ENCODE measurements around the gene OPRD1.

Gene OPRD1

GRCh38 chr1:28811369-28811765, 603 bp upstream of the OPRD1 start:
- Histone ChIP-seq H2AFZ (ENCODE audit: low read depth) (no peak overlapping the region), H3K9ac (no peak overlapping the region), H3K4me1 (ENCODE audit: low read depth, poor library complexity, severe bottlenecking) (no peaks in the 10 kb centered on the region), H3K4me3 (IDR thresholded peaks at IDR 0.05; ENCODE audit: insufficient read depth, low read depth, low read length) (no peak overlapping the region), H3K27me3 (ENCODE audit: insufficient read depth, low read depth) (peaks cover 13% of the 10 kb centered on the region; the same call in 1 of the 2 replicates), H3K4me2 (no peak overlapping the region), H3K79me2 (ENCODE audit: insufficient read depth, low read depth) (no peaks in the 10 kb centered on the region), H3K27ac (no peak overlapping the region), H3K36me3 (ENCODE audit: insufficient read depth) (no peaks in the 10 kb centered on the region), H4K20me1 (ENCODE audit: insufficient read depth) (no peaks in the 10 kb centered on the region)
- TF ChIP-seq, protein P1, sequence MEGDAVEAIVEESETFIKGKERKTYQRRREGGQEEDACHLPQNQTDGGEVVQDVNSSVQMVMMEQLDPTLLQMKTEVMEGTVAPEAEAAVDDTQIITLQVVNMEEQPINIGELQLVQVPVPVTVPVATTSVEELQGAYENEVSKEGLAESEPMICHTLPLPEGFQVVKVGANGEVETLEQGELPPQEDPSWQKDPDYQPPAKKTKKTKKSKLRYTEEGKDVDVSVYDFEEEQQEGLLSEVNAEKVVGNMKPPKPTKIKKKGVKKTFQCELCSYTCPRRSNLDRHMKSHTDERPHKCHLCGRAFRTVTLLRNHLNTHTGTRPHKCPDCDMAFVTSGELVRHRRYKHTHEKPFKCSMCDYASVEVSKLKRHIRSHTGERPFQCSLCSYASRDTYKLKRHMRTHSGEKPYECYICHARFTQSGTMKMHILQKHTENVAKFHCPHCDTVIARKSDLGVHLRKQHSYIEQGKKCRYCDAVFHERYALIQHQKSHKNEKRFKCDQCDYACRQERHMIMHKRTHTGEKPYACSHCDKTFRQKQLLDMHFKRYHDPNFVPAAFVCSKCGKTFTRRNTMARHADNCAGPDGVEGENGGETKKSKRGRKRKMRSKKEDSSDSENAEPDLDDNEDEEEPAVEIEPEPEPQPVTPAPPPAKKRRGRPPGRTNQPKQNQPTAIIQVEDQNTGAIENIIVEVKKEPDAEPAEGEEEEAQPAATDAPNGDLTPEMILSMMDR (conservative IDR thresholded peaks at IDR 0.05; ENCODE audit: low read depth, low read length) = no peak

DNA sequence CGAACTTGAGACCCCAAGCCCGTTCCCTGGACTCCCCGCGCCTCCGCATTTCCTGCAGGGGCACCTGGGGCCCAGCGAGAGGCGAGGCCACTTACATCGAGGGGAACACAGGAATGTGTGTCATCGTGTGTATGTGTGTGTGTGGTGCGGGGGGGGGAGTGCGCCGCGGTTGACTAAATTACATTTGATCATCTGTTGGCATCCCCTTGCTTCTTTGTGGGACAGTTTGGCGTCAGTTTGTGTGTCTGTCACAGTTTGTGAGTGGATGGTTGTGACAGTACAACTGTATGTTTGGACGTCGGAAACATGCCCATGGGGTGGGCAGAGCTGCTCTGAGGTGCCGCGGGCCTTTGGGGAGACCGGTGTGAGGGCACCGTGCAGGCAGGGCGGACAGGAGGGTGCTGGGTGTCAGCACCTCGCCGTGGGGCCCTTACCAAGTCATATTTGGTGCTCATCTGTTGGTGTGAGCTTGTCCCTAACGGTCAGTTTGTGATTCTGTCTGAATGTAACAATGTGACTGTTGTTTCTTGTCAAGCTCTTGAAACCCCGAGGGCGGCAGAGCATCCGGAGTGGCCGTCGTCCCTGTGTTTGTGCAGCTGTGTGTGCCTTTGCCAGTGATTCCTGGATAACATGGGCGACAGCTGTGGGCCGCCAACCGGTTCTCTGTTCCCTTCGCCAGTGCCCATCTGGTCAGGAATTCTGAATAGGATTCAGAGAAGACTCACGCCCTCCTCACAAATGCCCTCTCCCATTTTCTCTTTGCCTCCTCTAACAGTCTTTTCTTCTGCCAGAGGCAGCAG, 899 bp downstream of the OPRD1 start:
- Histone ChIP-seq H3K27me3 (ENCODE audit: insufficient read depth, low read depth) (peaks cover 13% of the 10 kb centered on the region; the same call in 1 of the 2 replicates), H3K4me2 (no peak overlapping the region), H3K27ac (no peak overlapping the region), H2AFZ (ENCODE audit: low read depth) (no peak overlapping the region), H4K20me1 (ENCODE audit: insufficient read depth) (no peaks in the 10 kb centered on the region), H3K79me2 (ENCODE audit: insufficient read depth, low read depth) (no peaks in the 10 kb centered on the region), H3K4me1 (ENCODE audit: low read depth, poor library complexity, severe bottlenecking) (no peaks in the 10 kb centered on the region), H3K9ac (no peak overlapping the region), H3K4me3 (IDR thresholded peaks at IDR 0.05; ENCODE audit: insufficient read depth, low read depth, low read length) (no peak overlapping the region), H3K36me3 (ENCODE audit: insufficient read depth) (no peaks in the 10 kb centered on the region)
- TF ChIP-seq, protein P1 (conservative IDR thresholded peaks at IDR 0.05; ENCODE audit: low read depth, low read length) = no peak

GRCh38 chr1:28813931-28814465, 2.0 kb downstream of the OPRD1 start:
- Histone ChIP-seq H3K4me2 (no peak overlapping the region), H3K36me3 (ENCODE audit: insufficient read depth) (no peaks in the 10 kb centered on the region), H4K20me1 (ENCODE audit: insufficient read depth) (no peaks in the 10 kb centered on the region), H2AFZ (ENCODE audit: low read depth) (no peak overlapping the region), H3K4me3 (IDR thresholded peaks at IDR 0.05; ENCODE audit: insufficient read depth, low read depth, low read length) (no peak overlapping the region), H3K4me1 (ENCODE audit: low read depth, poor library complexity, severe bottlenecking) (no peaks in the 10 kb centered on the region), H3K27me3 (ENCODE audit: insufficient read depth, low read depth) (peaks cover 13% of the 10 kb centered on the region; the same call in 1 of the 2 replicates), H3K79me2 (ENCODE audit: insufficient read depth, low read depth) (no peaks in the 10 kb centered on the region), H3K9ac (no peak overlapping the region), H3K27ac (no peak overlapping the region)
- TF ChIP-seq, protein P1 (conservative IDR thresholded peaks at IDR 0.05; ENCODE audit: low read depth, low read length) = no peak

DNA sequence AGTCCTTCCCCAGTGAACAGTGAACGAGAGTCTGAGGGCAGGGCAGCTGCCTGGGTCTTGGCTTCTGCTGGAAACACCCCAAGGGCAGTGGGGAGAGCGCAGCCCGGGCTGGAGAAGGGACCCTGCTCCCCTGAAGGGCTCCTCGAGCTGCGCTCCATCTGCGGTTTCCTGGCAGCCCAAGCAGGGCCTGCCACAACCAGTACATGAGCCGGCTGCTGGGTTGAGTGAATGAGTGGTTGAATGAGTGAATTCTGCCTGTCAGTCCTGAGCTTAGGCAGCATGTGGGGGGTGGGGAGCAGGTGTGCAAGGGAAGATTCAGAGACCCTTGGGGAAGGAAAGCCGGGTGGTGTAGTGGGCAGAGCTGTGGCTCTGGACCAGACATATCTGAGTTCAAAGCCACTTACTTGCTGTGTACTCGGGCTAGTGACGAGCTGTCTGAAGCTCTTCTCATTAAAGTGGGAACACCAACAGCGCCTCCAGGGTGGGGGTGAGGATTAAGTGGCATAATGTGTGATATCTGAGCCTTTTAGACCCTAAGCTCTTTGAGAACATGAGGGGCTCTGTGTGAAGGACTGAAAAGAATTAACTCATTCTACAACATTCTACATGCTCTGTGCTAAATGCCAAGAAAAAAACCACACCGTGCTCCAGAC, 3.7 kb downstream of the OPRD1 start:
- Histone ChIP-seq H4K20me1 (ENCODE audit: insufficient read depth) (no peaks in the 10 kb centered on the region), H3K79me2 (ENCODE audit: insufficient read depth, low read depth) (no peaks in the 10 kb centered on the region), H3K9ac (no peak overlapping the region), H3K27ac (no peak overlapping the region), H3K4me2 (no peak overlapping the region), H3K4me1 (ENCODE audit: low read depth, poor library complexity, severe bottlenecking) (no peaks in the 10 kb centered on the region), H2AFZ (ENCODE audit: low read depth) (no peak overlapping the region), H3K27me3 (ENCODE audit: insufficient read depth, low read depth) (peaks cover 13% of the 10 kb centered on the region; the same call in 1 of the 2 replicates), H3K4me3 (IDR thresholded peaks at IDR 0.05; ENCODE audit: insufficient read depth, low read depth, low read length) (no peak overlapping the region), H3K36me3 (ENCODE audit: insufficient read depth) (no peaks in the 10 kb centered on the region)
- TF ChIP-seq, protein P1 (conservative IDR thresholded peaks at IDR 0.05; ENCODE audit: low read depth, low read length) = no peak
